NCI-H82 treated with DMSO at 0.1 percent for 48 hours (cell line): ENCODE measurements around the gene TYW3.
A peak's percentile ranks its signal among the peaks of the same experiment; 100 is the strongest.

Experiments
- DNase-seq: peaks from one replicate; lab custom pipeline; 2025; ENCODE audit not compliant: unreplicated experiment; lab: John Stamatoyannopoulos, UW

Gene TYW3

GRCh38 chr1:74780594-74780993 is 47.6 kb downstream of the TYW3 start:
- no peak for DNase-seq

- no peak for DNase-seq
Measured at GRCh38 chr1:74785944-74786343, 53.0 kb downstream of the TYW3 start.

GRCh38 chr1:74790453-74790852 is 57.5 kb downstream of the TYW3 start:
- no peak for DNase-seq

GRCh38 chr1:74791491-74791890 is 58.5 kb downstream of the TYW3 start:
- no peak for DNase-seq

DNA sequence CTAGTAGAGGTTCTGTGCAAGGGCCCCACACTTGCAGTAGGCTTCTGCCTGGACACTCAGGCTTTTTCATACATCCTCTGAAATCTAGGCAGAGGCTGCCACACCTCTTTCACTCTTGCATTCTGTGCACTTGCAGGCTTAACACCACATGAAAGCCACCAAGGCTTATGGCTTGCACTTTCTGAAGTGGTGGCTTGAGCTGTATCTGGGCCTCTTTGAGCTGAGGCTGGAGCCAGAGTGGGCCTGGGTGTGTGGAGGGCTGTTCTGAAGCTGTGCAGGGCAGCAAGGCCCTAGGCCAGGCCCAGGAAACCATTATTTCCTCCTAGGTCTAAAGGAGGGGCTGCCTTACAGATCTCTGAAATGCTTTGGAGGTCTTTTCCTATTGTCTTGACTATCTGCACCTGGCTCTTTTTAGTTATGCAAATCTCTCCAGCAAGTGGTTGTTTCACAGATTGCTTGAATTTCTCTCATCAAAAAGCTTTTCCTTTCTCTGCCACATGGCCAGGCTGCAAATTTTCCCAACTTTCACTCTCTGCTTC is 66.2 kb downstream of the TYW3 start:
- no peak for DNase-seq

GRCh38 chr1:74811436-74812179 is 78.7 kb downstream of the TYW3 start:
- DNase-seq: peak; percentile 24

- no peak for DNase-seq
Measured at GRCh38 chr1:74812180-74812541, 79.2 kb downstream of the TYW3 start.
